ENCODE results near the gene ABHD12B. TPM values are rescaled to one million over a fixed set of nuclear protein-coding genes. Genes with fewer than 3 reads are reported as not detected.

Gene ABHD12B
- polyA plus RNA-seq, 1 of the 3 experiments (the other 2 are of a cell fraction) = not detected

GRCh38 chr14:50937325-50937724 lies 65.5 kb downstream of the ABHD12B start:
- H3K79me2 ChIP-seq (ENCODE audit: insufficient read depth) = no peaks in the 10 kb centered on the region
- H3K4me2 ChIP-seq = peak overlapping the region; percentile 11; the same call in 1 of the 2 replicates
- ChIA-PET POLR2A (no interaction called here), CTCF (interaction anchor here (1.5 kb wide), 1 partner anchor 160 kb away, joined by 3 read pairs; no protein-coding TSS in a partner anchor)
- WGBS (ENCODE audit: low lambda C conversion rate) = 27% methylated on average over 2 of the region's 2 CpGs
- peak overlapping the region in 1 of 2 experiments; percentile 50; a peak in 2 of 4 replicates for H3K27ac ChIP-seq (ENCODE audit: low read depth in 2 of 2, low read length in 1 of 2)
- H3F3A ChIP-seq (replicated peaks; ENCODE audit: insufficient read depth) = peaks cover 13% of the 10 kb centered on the region
- DNase-seq = no peak
- H4K20me1 ChIP-seq (ENCODE audit: insufficient read depth) = no peaks in the 10 kb centered on the region
- no peaks in the 10 kb centered on the region for H3K9me2 ChIP-seq
- H3K9me3 ChIP-seq = no peaks in the 10 kb centered on the region
- no peak overlapping the region for H3K9ac ChIP-seq
- H2AFZ ChIP-seq (ENCODE audit: low read depth) = no peak overlapping the region
- peaks cover 0 to 6% of the 10 kb centered on the region in 2 experiments; a peak in 2 of 4 replicates for H3K4me1 ChIP-seq (ENCODE audit: control insufficient read depth in 1 of 2, insufficient read depth in 2 of 2, low read depth in 1 of 2, low read length in 1 of 2)
- TF ChIP-seq GABPA (IDR thresholded peaks at IDR 0.05; ENCODE audit: low read depth) (no peak), RAD21 (IDR thresholded peaks at IDR 0.05; ENCODE audit: low read length) (no peak), EZH2phosphoT487 (IDR thresholded peaks at IDR 0.05; ENCODE audit: borderline replicate concordance, low read depth) (no peak), PBX3 (IDR thresholded peaks at IDR 0.05) (0 out of 2 replicates have a peak, but pooled peaks have one; percentile 21), SIN3A (IDR thresholded peaks at IDR 0.05; ENCODE audit: borderline replicate concordance, low read depth, low read length) (no peak), FOSL2 (IDR thresholded peaks at IDR 0.05; ENCODE audit: borderline replicate concordance, low read depth) (peak; percentile 52; the same call in 1 of the 2 replicates), CHD2 (IDR thresholded peaks at IDR 0.05; ENCODE audit: low read length, partially characterized antibody) (no peak), MAX (IDR thresholded peaks at IDR 0.05; ENCODE audit: low read depth) (peak; percentile 22; the same call in 1 of the 2 replicates), SMC3 (IDR thresholded peaks at IDR 0.05; ENCODE audit: low read depth, low read length) (no peak), EP300 (IDR thresholded peaks at IDR 0.05; ENCODE audit: borderline replicate concordance in 1 of 2, low read depth in 1 of 2, low read length in 1 of 2) (peak in 1 of 2 experiments; percentile 33; a peak in 1 of 4 replicates), JUND (IDR thresholded peaks at IDR 0.05) (peak; percentile 37)
- H3K4me3 ChIP-seq (ENCODE audit: low read depth in 2 of 2, low read length in 1 of 2) = no peak overlapping the region
- H3K36me3 ChIP-seq (replicated peaks in 1 of 2; ENCODE audit: control insufficient read depth in 1 of 2, insufficient read depth in 2 of 2, low read length in 1 of 2) = peaks cover 3 to 11% of the 10 kb centered on the region in 2 experiments
- H3K27me3 ChIP-seq (ENCODE audit: insufficient read depth) = no peaks in the 10 kb centered on the region

DNA sequence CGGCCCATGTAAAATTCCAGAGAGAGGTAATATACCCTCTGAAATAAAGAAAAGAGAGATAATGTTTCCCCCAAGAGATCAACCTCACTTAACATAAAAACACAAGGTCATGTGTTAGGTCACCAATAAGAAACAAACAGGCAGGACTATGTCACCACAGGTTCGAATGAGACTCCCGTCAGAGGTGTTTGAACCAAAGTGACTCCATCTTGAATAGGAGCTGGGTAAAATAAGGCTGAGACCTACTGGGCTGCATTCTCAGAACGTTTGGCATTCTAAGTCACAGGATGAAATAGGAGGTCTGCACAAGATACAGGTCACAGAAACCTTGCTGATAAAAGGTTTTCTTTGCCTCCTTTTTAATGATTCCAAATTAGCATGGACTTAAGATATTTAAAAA lies 65.9 kb downstream of the ABHD12B start:
- no peaks in the 10 kb centered on the region for H3K27me3 ChIP-seq (ENCODE audit: insufficient read depth)
- peak overlapping the region in 1 of 2 experiments; percentile 50; a peak in 1 of 4 replicates for H3K27ac ChIP-seq (ENCODE audit: low read depth in 2 of 2, low read length in 1 of 2)
- no peaks in the 10 kb centered on the region for H3K9me2 ChIP-seq
- no peak for DNase-seq
- TF ChIP-seq IRF3 (IDR thresholded peaks at IDR 0.05; ENCODE audit: low read depth, low read length) (no peak), USF1 (IDR thresholded peaks at IDR 0.05; ENCODE audit: borderline replicate concordance, low read depth) (no peak), RXRA (IDR thresholded peaks at IDR 0.05; ENCODE audit: borderline replicate concordance, low read depth) (no peak), EP300 (IDR thresholded peaks at IDR 0.05; ENCODE audit: borderline replicate concordance in 1 of 2, low read depth in 1 of 2, low read length in 1 of 2) (no peak), JUND (IDR thresholded peaks at IDR 0.05) (no peak)
- TF ChIP-seq, protein P1, sequence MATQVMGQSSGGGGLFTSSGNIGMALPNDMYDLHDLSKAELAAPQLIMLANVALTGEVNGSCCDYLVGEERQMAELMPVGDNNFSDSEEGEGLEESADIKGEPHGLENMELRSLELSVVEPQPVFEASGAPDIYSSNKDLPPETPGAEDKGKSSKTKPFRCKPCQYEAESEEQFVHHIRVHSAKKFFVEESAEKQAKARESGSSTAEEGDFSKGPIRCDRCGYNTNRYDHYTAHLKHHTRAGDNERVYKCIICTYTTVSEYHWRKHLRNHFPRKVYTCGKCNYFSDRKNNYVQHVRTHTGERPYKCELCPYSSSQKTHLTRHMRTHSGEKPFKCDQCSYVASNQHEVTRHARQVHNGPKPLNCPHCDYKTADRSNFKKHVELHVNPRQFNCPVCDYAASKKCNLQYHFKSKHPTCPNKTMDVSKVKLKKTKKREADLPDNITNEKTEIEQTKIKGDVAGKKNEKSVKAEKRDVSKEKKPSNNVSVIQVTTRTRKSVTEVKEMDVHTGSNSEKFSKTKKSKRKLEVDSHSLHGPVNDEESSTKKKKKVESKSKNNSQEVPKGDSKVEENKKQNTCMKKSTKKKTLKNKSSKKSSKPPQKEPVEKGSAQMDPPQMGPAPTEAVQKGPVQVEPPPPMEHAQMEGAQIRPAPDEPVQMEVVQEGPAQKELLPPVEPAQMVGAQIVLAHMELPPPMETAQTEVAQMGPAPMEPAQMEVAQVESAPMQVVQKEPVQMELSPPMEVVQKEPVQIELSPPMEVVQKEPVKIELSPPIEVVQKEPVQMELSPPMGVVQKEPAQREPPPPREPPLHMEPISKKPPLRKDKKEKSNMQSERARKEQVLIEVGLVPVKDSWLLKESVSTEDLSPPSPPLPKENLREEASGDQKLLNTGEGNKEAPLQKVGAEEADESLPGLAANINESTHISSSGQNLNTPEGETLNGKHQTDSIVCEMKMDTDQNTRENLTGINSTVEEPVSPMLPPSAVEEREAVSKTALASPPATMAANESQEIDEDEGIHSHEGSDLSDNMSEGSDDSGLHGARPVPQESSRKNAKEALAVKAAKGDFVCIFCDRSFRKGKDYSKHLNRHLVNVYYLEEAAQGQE (IDR thresholded peaks at IDR 0.05; ENCODE audit: low read depth, low read length) = no peak
- H4K20me1 ChIP-seq (ENCODE audit: insufficient read depth) = no peaks in the 10 kb centered on the region
- H3K79me2 ChIP-seq (ENCODE audit: insufficient read depth) = no peaks in the 10 kb centered on the region
- no peak overlapping the region for H3K4me3 ChIP-seq (ENCODE audit: low read depth in 2 of 2, low read length in 1 of 2)
- no peak overlapping the region for H3K9ac ChIP-seq
- H3K36me3 ChIP-seq (replicated peaks in 1 of 2; ENCODE audit: control insufficient read depth in 1 of 2, insufficient read depth in 2 of 2, low read length in 1 of 2) = peaks cover 3 to 10% of the 10 kb centered on the region in 2 experiments
- H3F3A ChIP-seq (replicated peaks; ENCODE audit: insufficient read depth) = peaks cover 13% of the 10 kb centered on the region
- 91% methylated on average over 4 of the region's 4 CpGs for WGBS (ENCODE audit: low lambda C conversion rate)
- no peaks in the 10 kb centered on the region for H3K9me3 ChIP-seq
- H3K4me1 ChIP-seq (ENCODE audit: control insufficient read depth in 1 of 2, insufficient read depth in 2 of 2, low read depth in 1 of 2, low read length in 1 of 2) = peaks cover 0 to 3% of the 10 kb centered on the region in 2 experiments; a peak in 1 of 4 replicates
- peak overlapping the region; percentile 11; the same call in 1 of the 2 replicates for H3K4me2 ChIP-seq
- ChIA-PET POLR2A (no interaction called here), CTCF (no interaction called here)
- H2AFZ ChIP-seq (ENCODE audit: low read depth) = no peak overlapping the region
